ENCODE results near the gene ARL8A. TPM values are rescaled to one million over a fixed set of nuclear protein-coding genes. Genes with fewer than 3 reads are reported as not detected.

ARL8A gene
- total RNA-seq, 1 experiment from 2014 or later, result 45.6 TPM

GRCh38 chr1:202133989-202134388, 10.5 kb downstream of the ARL8A start:
- no peak overlapping the region for H3K9ac ChIP-seq (ENCODE audit: low read length)
- no peak overlapping the region for H2AFZ ChIP-seq (ENCODE audit: low read depth, low read length, poor library complexity, severe bottlenecking)
- peaks cover 7 to 18% of the 10 kb centered on the region in 2 experiments; a peak in 3 of 4 replicates for H3K36me3 ChIP-seq (ENCODE audit: control insufficient read depth in 1 of 2, insufficient read depth in 2 of 2, low read length in 2 of 2)
- H3K4me1 ChIP-seq (ENCODE audit: control insufficient read depth in 1 of 2, insufficient read depth in 2 of 2, low read length in 2 of 2), result peaks cover 0 to 4% of the 10 kb centered on the region in 2 experiments; a peak in 1 of 4 replicates
- ATAC-seq (no peak), DNase-seq (ENCODE audit: low read depth, low spot score) (no peak)
- TF ChIP-seq CBX3 (IDR thresholded peaks at IDR 0.05; ENCODE audit: low read depth) (no peak), EZH2phosphoT487 (IDR thresholded peaks at IDR 0.05; ENCODE audit: borderline replicate concordance) (no peak), SIN3A (IDR thresholded peaks at IDR 0.05; ENCODE audit: low read depth) (no peak), JUND (IDR thresholded peaks at IDR 0.05) (no peak), ZBTB33 (IDR thresholded peaks at IDR 0.05; ENCODE audit: extremely low read depth, insufficient replicate concordance, low read length) (no peak), ZNF274 (IDR thresholded peaks at IDR 0.05; ENCODE audit: low read depth, low read length) (no peak), EGR1 (IDR thresholded peaks at IDR 0.05; ENCODE audit: low read depth) (no peak), YY1 (IDR thresholded peaks at IDR 0.05; ENCODE audit: extremely low read depth, insufficient replicate concordance, low read depth, low read length) (no peak), SP1 (IDR thresholded peaks at IDR 0.05; ENCODE audit: low read depth) (no peak), POLR2AphosphoS5 (IDR thresholded peaks at IDR 0.05; ENCODE audit: low read depth, low read length) (no peak), ATF3 (IDR thresholded peaks at IDR 0.05) (no peak), ELF1 (IDR thresholded peaks at IDR 0.05; ENCODE audit: borderline replicate concordance, low read depth) (no peak), MAX (IDR thresholded peaks at IDR 0.05) (no peak), CTCF (IDR thresholded peaks at IDR 0.05 in 2 of 3, conservative IDR thresholded peaks at IDR 0.05 in 1 of 3; ENCODE audit: borderline replicate concordance in 1 of 3, insufficient read depth in 1 of 3, low read depth in 2 of 3, low read length in 2 of 3) (no peak), CEBPB (IDR thresholded peaks at IDR 0.05; ENCODE audit: low read depth) (no peak), FOSL1 (IDR thresholded peaks at IDR 0.05; ENCODE audit: low read depth) (no peak), REST (IDR thresholded peaks at IDR 0.05; ENCODE audit: low read depth) (no peak), ZFX (IDR thresholded peaks at IDR 0.05) (no peak), EZH2 (IDR thresholded peaks at IDR 0.05) (no peak), TCF7L2 (IDR thresholded peaks at IDR 0.05; ENCODE audit: borderline replicate concordance, extremely low read depth, insufficient read depth, insufficient read length) (no peak)
- H3K4me2 ChIP-seq (ENCODE audit: low read length), result no peak overlapping the region
- no peak overlapping the region for H3K27ac ChIP-seq (ENCODE audit: low read depth, low read length)
- ChIA-PET RAD21 (ENCODE audit: low non-redundant PET in 1 of 2, low total read pairs in 2 of 2, uncharacterized antibody in 2 of 2, unreplicated experiment in 2 of 2) (no interaction called here), POLR2A (no interaction called here), CTCF (interaction anchor here (0.9 to 3.5 kb wide), 3 partner anchors 11 to 238 kb away, joined by 3 to 13 read pairs (median 11); partner anchors contain the start of gene GPR37L1)
- BruUV-seq (replicated peaks), result no TSS peak
- H4K20me1 ChIP-seq (ENCODE audit: insufficient read depth), result no peaks in the 10 kb centered on the region
- no peaks in the 10 kb centered on the region for H3K9me2 ChIP-seq (ENCODE audit: insufficient read depth)
- no peak overlapping the region for H3K4me3 ChIP-seq (replicated peaks in 1 of 2; ENCODE audit: low read depth in 1 of 2, low read length in 2 of 2)
- no peaks in the 10 kb centered on the region for H3K9me3 ChIP-seq (ENCODE audit: control insufficient read depth in 1 of 2, insufficient read depth in 1 of 2, low read depth in 1 of 2, low read length in 2 of 2)
- intact Hi-C loops (cut with micrococcal nuclease), result no loop called here
- H3K27me3 ChIP-seq (ENCODE audit: insufficient read depth, low read length), result no peaks in the 10 kb centered on the region
- H3K79me2 ChIP-seq (ENCODE audit: insufficient read depth, low read length), result peaks cover 10% of the 10 kb centered on the region; the same call in 1 of the 2 replicates
